Measurements from ENCODE around the gene NNAT.

NNAT gene

DNA sequence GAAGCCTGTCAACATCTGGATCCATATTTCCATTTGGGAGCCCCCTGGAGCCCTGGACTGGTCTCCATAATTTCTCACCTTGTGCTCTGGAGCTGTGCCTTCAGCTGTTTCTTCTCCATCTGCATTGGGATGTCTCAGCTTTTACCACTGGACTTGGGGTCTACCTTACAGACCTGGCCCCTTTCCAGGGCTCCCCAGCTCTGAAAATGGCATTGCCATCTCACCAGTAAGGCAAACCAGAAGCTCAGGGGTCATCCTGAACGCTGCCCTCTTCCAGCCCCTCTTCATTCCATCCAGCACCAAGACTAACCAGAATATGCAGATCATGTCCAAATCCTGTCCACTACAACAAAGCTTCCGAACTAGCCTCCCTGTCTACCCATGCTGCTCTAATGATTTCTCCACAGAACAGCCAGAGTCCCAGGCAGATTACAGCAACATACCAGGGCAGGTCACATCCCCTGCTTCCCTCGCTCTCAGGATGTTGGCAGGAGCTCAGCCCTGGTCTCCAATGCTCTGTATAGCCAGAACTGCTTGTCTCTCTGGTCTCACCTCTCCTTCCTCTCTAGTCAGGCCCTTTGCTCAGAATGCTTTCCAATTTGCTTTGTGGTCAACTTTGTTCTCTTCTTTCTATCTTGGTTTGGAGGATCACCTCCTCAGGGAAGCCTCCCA lies 17.7 kb upstream of the NNAT start:
- no peak for DNase-seq

DNA sequence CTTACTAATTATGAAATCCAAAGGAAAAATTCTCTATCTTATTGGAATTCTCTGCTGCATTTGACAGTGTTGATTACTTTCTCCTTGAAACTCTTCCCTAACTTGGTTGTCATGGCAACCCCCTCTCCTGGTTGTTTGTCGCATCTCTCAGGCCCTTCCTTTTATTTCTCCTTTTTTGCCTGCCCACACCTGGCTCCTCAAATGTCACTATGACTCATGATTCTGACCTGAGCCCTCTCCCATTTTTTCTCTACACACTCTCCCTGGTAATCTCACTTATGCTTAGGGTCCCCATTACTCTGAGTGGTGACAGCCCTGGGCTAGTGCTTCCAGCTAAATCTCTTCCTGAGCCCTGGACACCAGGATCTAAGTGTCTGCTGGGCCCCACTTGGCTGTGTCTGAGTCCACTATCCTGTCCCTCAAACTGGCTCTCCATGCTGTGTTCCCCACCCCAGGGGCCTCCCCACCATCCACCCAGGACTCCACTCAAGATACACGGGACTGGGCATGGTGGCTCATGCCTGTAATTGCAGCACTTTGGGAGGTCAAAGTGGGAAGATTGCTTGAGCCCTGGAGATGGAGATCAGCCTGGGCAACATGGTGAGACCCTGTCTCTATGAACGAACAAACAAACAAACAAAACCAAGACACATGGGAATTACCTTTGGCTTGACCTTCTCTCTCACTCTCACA lies 16.5 kb upstream of the NNAT start:
- DNase-seq: no peak

DNA sequence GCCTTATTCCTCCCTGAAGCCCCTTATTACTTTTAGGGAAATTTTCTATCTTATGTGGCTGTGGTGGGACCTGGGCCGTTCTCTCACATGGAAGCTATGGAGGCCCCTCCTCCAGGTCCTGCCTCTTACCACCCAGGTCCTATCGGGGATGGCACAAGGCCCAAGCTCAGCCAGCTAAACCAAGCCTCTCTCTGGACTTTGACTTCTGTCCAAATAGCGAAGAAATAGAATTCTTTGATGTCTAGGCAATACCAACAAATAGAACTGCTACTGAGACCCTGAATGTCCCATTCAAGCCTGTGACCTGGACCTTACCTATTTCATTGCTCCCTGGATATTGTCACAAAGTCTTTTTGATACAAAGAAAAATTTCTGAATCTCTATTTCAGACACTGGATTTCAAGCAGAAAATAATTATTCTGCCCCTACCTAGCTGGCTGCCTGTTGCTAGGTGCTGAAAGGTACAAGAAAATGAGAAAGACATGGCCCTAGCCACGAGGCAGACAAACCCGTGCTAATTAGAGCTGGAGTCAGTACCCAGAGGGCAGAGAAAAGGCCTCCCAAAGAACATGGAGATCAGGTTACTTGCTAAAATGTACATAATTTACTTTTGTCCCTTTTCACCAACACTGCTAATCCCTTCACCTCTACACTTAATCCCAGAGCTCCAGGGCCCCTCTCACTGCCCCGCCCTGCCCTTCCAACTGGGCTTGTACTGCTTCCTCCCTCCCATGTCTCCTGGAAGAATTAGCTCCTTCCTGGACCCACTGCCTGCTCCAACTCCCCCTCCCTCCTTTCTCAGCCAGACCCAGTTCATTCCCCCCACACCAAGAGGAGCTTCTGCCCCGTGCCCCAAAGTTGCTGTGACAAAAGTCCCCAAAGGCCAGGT lies 15.5 kb upstream of the NNAT start:
- no peak for DNase-seq

DNA sequence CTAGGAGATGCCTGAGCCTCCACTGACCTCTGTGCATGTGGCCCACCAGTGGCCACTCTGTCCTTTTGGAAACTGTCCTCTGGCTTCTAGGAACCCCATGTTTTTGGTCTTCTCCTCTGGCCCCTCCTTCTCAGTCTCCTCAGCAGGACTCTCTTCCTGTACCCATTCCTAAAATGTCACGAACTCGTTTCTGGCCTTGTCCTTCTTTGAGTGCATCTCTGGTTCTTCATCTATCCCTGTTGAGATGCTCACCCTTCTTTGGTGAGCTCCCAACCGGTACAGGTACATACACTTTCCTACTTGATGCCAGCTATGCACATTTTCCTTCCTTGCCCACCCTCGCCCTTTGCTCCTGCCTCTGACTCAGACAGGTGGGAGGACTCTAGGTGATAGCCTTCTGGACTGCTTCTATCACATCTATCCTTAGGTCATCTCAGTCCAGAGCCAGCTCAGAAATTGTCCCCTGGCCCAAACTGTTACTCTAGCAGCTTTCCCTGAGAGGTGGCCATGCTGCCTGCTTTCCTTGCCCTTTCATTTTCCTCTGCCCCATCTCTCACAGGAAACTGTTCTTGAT lies 14.8 kb upstream of the NNAT start:
- DNase-seq: no peak

DNA sequence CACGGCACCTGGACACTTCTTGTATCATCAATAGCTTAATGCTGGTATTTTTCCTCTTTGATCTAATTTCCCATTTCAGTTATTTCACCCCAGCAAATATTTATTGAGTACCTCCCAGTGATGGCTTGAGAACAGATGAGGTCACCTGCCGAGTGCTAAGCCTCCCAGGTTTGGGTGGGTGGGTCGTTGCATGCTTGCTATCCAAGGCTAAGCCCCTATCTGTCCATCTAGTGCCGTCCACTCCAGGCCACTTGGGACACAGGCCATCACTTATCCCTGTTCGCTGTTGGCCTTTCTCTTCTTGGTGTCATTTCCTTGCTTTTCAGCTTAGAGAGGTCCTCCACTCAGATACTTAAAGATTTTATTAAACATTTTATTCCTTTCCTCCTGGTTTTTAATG lies 10.8 kb upstream of the NNAT start:
- no peak for DNase-seq

DNA sequence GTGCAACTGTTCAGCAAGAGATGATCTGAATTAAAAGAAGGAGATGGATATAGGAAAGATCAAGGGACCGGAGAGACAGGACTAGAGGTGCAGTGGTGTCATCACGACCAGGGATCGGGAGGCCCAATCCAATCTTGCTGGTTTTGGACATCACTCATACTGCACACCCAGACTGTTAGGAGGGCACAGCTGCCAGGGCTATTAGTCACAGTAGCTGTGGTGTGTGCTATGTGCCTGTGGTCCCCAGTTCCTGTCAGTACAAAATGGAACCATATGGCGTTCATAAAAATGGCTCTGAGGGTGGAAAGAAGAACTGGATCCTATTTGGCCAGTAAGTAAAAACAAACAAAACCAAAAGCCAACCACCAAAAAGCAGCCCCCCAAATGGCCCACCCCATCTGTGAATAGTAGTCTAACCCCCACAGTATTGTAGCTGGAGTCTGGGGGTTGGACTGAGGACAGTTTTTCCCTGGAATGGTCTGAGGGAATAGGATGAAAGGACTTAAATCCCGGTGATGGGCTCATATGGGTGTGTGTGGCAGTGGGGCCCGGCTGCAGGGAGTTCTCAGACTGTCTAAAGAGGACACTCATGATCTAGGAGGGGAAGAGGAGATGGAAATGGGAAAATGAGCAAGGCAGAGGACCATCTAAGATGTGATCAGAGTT lies 9.3 kb upstream of the NNAT start:
- no peak for DNase-seq

DNA sequence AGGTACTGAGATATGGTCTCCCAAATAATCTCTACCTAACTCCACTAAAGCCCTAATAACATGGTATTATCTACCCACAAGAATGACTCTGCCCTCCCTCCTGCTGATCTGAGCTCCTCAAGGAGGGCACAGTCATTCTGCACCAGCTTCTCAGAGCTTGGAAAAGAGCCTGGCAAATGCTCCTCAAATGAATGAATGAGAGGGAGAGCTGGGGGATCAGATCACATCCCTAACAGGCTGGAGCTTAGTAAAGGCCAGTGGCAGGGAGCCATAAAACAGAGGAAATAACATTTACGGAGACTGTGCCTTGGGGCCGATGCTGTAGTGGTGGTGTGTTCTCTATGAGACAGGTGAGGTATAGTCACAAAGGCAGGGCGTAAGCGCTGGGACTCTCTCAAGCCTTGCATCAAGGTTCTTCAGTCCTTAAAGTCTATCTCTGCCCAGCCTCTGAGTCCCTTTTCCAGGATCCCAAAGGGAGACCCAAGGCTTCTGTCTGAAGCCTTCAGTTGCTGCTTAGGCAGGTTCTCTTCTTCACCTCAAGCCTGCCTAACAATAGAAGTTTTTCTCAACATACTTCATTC lies 7.2 kb upstream of the NNAT start:
- DNase-seq: no peak

DNA sequence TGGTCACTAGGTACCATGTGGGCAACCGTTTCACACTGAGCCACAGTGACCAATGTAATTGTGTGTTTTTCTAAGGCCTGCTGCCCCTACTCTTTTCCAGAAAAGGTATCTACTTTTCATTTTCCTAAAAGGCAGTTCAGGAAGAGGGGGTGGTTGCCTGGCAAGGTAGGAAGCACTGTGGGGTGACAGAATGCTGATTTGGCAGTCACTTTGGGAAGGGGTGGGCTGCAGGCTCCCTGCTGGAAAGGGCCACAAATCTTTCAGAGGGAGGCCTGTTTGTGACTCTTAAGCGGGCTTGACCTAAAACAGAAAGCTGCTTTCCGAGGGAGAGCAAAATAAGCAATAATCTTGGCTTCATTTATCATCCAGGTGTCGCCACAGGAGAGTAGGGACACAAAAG lies 5.2 kb upstream of the NNAT start:
- DNase-seq: no peak

DNA sequence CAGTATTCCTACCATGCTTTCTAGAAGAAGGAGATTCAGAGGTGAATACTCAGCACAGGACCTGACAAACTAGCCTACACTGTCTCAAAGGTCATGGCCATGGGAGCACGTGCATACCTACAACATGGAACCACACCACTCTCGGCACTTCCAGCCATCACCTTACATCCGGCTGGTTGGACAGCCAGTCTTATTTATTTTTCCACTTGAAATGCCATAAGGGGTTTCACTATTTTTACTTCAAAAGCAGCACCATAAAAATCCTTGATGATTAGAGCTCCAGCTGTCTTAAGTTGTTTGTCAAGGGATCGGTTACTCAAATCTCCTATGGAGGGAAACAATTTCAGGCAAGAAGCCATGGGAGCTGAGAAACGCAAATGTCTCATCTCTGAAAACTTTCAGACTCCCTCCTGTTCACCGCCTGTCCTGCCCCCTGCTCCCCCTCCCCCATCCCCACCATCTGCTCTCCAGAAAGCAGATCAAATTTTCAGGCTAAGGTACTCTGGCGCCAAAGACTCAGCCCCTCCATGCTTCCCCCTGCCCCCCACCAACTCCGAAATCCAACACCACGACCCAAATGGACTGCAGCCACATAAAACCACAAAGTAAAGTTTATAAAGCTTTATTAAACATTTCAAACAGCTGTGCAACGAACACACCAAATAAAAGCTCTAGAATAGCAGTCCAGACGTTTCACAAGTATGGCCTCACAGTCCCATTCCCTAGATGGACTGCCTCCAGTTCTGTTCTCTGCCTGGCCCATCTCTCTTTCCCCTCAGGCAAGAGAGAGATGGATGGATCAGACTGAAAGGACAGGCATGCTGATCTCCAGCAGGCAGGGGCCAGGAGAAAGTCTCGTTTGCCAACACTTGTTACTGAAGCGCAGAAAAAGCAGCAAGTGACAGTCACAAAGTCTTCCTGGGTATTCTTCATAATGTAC lies 4.0 kb upstream of the NNAT start:
- no peak for DNase-seq

DNA sequence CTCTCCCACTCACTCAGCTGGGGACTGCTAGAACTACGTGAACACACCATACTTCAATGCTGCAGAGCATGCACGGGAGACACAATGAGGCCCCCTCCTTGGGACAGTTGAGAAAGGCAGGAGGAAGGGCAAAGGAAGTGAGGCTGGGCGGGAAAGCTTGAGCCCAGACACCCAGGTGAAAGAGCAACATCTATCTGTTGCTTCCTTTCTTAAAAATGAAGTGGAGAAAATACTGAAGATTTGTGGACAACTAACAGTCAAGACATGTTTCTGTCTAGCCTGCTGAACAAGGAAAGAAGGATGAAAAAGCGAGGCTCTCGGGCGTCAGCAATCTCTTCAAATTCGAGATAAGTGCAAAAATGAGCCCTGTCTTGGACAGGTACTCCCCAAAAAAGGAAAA lies 3.0 kb upstream of the NNAT start:
- DNase-seq: no peak

DNA sequence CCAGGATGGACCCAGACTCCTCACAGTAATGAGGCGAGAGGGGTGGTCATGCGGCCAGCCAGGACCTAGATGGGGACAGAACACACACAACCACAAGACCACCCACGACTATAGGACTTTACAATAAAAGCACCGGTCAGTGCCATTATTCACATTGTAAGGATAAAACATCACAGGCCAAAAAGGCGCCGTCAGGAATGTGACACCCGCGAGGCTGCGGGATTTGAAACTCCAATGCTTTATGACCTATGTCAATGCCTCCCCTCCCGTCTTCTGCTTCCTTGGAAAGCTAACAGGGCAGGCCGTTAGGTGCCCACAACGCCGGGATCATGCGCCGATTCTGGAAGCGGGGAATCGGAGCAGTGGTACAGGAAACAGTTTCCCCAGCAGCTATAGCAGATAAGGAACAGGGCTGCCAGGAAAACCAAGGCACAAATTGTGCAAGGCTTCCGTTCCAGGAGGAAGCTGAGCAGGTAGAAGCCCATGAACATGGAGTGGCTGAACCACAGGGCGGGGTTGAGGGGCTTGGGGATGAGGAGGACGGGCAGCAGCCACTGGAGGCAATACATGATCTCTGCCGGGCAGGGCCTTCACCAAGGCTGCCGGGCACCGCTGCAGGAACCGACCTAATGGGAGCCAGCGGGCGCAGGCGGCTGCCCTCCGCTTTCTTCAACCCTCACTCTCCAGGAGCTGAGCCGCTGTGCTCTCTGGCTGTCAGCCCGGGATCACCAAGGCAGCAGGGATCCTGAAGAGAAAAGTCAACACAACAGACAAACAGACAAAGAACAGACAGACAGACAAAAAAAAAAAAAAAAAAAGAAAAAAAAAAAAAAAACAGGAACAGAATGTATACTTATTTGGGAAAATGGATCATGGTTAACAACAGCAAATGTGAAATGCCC lies 2.2 kb upstream of the NNAT start:
- DNase-seq: no peak

DNA sequence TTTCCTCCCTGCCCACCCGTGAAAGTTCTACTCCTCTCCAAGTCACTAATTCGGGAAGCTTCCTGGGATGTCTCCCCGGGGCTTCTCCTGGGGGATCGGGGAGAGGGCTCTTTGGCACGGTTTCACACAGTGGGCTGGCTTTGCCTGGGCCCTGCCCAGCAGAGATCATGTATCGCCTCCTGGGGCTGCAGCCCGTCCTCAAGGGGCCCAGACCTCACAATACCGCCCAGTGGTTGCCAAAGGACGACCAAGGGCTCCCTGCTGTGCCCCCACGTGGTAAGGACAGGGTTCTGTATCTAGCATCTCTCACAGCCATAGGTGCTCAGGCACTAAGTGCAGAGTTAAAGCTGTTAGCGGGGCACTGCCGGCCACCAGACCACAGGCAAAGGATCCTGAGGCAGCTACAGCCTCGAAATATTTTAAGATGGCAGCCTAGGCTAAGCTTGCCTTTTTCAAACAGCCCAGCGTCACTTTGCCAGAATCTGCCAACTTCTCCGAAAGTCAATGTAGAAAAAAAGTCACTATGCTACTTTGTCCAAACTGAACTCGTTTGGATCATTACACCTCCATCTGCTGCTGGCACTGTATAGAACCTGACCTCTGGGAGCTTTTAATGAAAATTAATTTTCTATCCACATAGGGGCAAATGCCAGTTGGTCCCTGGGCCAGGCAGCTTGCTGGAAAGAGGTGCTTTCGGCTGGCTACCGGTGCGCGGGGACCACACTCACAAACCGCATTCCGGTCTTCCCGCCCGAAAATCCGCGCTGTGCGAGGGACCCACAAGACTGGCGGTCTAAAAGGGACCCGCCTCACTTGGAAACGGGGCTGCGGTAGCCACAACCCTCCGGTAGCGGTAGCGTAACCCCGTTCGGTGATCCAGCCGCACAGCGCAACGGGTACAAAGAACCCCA lies 1.3 kb upstream of the NNAT start:
- DNase-seq: no peak

DNA sequence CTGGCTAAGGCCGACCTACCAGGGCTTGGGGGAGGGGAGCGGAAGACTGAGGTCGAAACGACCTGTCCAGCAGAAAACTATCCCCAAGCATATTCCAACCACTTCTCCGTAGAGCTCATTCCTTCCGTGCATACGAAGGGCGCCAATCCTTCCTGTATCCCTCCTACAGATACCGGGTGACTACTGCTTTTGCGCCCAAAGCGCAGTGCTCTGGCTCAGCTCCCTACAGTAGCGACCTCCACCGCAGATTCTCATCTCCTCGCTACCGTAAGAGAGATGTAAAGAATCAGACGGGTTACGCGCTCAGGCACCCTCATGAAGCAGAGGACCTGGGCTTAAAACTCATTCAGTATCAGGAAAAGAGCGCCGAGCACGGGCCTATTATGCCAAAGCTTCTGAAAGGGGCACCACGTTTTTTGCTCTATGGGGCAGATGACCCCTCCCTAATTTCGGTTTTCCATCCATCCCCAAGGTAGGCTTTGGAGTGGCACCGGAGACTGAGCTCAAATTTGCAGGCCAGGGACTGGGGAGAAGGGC lies 563 bp upstream of the NNAT start:
- no peak for DNase-seq

DNA sequence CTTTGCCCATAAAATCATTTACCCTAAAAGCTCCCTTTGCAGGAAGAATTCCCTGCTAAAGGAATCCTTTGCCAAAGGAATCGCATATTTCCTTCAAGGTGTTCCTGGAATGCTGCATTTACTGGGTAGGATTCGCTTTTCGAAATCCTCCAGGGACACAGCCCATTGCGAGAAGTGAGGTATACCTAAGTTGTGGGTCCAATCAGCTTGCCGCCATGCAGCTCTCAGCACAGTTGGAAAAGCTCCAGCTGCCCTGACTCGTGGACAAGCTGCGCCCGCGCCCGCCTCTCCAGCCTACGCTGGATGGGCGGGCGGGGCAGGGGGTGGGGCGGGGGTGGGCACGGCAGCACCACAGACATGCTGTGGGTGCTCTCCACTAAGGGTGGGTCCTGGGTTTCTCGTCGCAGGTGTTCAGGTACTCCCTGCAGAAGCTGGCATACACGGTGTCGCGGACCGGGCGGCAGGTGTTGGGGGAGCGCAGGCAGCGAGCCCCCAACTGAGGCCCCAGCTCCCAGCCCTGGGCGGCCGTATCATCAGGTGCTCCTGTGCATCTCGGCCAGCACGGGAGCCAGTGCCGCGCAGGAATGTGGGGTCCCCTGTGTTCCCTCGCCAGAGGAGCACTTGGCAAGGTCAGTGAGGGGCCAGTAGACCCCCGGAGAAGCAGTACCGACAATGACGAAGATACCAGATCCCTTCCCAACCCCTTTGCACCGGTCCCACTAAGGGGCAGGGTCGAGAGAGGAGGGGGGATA lies 1.4 kb downstream of the NNAT start:
- no peak for DNase-seq

DNA sequence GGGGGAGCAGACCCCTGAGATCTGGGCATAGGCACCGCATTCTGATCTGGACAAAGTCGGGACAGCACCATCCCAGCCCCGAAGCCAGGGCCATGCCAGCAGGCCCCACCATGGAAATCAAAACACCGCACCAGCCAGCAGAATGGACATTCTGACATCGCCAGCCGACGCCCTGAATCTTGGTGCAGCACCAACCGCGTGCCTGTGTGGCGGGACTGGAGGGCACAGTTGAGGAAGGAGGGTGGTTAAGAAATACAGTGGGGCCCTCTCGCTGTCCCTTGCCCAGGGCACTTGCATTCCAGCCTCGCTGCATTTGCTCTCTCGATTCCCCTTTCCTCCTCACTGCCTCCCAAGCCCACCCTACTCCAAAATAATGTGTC lies 2.0 kb downstream of the NNAT start:
- no peak for DNase-seq

DNA sequence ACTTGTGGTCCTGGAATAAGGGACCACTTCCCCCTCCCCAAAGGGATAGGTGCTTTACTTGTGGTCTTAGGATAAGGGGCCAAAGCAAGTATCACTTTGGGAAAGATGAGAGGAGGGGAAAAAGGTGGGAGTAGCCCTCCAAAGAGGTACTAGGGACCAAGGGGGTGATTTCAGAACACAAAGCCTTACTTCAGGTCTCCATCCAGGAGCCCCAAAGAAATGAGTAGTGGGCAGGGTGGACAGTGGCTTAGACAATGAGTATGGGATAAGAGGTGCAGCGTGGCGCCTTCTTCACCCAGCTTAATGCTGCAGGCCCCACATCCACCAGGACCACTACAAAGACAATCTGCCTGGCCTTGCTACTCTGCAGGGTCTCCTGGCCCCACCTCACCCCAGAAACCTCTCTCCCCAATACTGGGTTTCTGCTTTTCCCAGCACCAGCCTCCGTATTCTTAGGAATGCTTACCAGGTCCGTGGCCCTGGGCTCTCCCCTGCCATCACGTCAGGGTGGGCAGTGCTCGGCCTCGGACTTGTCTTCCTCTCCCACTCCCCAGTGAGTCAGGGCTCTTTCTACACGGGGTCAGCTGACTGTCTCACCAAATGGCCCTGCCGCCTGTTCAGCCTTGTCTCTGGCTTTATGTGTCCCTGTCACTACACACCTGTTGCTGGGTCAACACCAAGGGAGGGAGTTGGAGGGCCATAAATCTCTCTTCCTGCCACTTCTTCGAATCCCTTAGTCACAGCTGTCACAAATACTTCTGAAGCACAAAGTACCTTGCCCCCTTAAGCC lies 3.1 kb downstream of the NNAT start:
- no peak for DNase-seq

Data from activated naive CD4-positive, alpha-beta T cell treated with Interleukin-2 at 50 U/mL for 16 hours (primary cell).